HL-60/S4 treated with phorbol 12-myristate 13-acetate at 8.2 ng/mL for 4 days and 3 days (cell line): Measurements from ENCODE around the gene STK11IP.

ENCODE experiments used
- in situ Hi-C: fragments of 300-500 bp; cut with MboI; formaldehyde crosslinking; loops from 2 replicates; pipeline ENCODE4 v1.15.0; 2022; ENCODE audit warnings: low sequenced_read_pairs

STK11IP gene

GRCh38 chr2:219562049-219563020 lies 35.3 kb upstream of the STK11IP start:
- in situ Hi-C loops = no loop called here

DNA sequence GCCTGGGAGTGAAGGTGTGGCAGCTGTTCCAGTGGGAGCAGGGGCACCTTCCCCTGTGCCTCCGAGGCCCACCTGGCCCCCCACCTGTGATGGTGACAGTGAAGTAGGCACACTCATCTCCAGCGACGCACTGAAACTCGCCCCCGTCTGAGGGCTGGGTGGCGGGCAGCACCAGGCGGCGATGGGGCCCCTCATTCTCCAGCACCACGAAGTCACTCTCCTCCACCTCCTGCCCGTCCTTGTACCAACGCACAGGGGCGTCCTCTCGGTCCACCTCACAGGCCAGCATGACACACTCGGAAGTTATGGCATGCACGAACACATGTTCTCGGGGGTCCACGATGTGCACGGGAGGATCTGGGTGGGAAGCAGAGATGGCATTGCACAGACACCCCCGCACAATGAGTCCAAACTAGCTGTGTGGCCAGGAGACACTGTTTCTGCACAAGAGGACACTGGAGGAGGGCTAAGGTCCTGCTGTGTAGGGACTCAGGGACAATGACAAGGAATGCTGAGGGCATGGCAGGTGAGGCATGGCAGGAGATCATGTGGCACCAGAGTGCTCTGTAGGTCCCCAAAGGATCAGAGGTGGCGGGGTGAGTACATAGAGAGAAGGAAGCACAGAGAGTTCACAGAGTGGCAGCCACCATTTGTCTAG lies 34.3 kb upstream of the STK11IP start:
- in situ Hi-C loops = no loop called here

- in situ Hi-C loops = no loop called here
Observed at GRCh38 chr2:219565130-219566080, 32.3 kb upstream of the STK11IP start.

- in situ Hi-C loops = no loop called here
Observed at GRCh38 chr2:219566640-219567039, 31.0 kb upstream of the STK11IP start.

DNA sequence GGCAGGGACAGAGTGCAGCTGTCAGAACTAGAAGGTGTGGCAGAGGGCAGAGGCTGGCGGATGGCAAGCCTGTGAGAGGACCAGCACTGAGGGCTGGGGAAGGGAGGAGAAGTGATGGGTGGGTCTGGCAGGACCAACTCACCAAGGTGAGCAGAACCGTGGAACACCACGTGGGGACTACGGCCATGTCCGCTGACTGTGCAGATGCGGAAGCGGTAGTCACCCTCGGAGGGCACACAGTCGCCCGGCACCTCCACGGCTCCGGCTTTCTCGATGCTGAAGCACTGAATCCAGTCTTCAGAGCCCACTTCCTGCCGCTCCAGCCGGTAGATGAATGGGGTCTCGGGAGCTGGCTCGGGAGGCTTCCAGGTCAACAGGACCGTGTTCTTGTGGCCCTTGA lies 30.5 kb upstream of the STK11IP start:
- in situ Hi-C loops = no loop called here

DNA sequence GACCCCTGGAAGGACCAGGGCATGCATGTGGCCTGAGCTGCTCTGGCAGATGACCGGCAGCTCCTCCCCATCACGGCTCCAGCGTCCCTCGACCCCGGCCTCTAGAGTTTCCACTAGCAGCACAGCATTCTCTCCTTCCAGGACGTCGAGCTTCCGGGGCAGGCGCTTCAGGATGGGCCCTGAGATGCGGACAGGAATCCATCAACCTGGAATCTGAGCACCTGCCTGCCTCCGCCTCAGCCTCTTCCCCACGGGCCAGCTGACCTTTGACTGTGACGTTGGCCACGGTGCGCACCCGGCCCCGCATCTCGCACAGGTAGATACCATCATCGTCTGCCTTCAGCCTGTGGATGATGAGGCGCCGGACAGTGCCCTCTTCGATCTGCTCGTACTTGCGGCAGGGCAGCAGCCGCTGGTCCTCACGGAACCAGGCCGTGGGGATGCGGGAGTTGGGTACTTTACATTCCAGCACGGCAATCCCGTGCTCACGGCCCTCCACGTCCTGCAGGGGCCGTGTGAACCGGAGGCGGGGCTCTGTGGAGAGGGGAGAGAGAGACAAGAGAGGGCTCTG lies 29.8 kb upstream of the STK11IP start:
- in situ Hi-C loops = no loop called here

DNA sequence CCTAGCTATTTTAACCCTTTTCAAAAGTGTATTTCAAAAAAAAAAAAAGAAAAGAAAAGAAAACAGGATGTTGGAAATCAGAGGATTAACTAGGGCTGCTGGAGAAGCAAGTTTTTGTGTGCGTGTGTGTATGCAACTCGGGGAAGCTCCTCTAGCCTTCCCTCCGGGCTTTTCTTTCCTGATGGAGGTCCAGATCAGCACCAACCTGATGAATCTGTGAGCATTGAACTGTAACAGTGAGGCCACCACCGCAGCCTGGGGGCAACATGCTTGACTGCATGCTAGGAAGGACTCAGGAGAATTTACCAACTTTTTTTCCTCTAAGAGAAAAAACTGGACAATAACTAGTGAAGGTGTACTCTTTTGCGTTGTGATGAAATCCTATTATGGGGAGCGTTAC lies 28.6 kb upstream of the STK11IP start:
- in situ Hi-C loops = no loop called here

- in situ Hi-C loops = no loop called here
Observed at GRCh38 chr2:219569635-219570034, 28.0 kb upstream of the STK11IP start.

DNA sequence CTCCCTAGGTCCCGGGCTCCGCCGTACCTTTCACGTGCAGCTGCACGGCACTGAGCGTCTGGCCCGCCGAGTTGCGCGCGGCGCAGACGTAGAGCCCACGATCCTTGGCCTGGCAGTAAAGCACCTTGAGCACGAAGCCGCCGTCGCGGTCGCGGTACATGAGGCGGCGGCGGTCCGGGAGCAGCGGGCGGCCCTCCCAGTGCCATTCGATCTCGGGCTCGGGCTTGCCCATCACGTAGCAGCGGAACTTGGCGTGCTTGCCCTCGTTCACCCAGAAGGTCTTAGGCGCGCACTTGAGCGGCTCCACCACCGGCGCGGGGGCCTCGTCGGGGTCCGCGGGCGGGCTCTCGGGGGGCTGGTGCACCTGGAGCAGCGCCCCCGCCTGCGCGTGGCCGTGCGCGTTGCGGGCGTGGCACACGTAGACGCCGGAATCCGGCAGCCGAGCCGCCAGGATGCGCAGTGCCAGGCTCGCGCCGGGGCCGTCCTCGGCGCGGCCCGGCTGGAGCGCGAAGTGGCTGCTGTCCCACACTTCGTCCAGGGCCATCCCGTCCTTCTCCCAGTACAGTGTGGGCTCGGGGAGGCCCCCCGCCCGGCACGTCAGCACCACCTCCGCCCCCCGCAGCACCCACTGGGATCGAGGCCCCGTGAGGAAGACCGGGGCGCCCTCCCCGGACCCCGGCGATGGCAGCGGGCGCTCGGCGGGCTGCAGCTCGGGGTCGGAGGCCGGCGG lies 27.3 kb upstream of the STK11IP start:
- in situ Hi-C loops = no loop called here

- in situ Hi-C loops = no loop called here
Observed at GRCh38 chr2:219570924-219571310, 26.7 kb upstream of the STK11IP start.

DNA sequence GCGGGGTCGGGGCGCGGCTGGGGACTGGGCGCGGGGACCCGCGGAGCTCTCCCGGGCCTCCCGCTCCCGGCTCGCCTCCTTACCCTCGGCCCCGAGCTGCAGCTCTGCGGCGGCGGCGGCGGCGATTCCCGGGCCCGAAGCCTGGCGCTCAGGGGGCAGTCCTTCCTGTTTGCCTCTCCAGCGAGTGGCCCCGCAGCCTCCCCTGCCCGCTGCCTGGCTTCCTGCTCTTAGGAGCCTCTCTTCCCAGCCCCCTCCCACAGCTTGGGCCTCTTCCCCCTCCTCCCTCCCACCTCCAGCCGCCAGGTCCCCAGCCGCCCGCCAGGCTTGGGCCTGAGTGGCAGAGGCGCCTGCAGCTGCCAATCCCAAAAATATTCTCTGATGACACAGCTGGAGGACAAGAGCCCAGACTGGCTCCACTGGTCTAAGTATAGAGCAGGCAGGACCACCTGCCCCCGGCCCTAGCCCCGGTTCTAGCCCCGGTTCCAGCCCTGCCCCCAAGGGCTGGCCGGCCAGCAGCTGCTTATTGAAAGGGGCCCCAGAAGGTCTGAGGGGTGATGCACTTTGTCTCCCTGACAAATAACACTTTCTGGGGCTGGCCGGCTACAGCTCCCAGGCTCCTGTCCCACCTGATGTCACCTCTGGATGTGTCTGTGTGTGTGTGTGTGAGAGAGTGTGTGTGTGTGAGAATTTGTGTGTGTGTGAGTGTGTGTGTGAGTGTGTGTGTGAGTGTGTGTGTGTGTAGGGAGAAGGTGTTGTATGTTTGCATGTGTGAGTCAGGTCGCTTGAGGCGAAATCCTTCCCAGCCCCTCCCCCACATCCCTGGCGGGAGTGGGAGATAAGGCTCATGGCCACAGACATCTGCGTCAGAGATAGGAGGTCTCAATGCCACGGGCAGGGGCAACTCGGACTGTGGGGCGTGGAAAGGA lies 26.1 kb upstream of the STK11IP start, which contains the start of gene OBSL1:
Gene OBSL1 (minus strand): TSS at position 229 of the 926 bp plus-strand sequence. CDS start 307 bp downstream, outside the sequence.
- in situ Hi-C loops = no loop called here

GRCh38 chr2:219572237-219573001 lies 25.2 kb upstream of the STK11IP start, which contains the start of gene INHA:
TSS of gene INHA (plus strand) at chr2:219572310. CDS start at chr2:219572375, 65 bp downstream.
- in situ Hi-C loops = no loop called here

DNA sequence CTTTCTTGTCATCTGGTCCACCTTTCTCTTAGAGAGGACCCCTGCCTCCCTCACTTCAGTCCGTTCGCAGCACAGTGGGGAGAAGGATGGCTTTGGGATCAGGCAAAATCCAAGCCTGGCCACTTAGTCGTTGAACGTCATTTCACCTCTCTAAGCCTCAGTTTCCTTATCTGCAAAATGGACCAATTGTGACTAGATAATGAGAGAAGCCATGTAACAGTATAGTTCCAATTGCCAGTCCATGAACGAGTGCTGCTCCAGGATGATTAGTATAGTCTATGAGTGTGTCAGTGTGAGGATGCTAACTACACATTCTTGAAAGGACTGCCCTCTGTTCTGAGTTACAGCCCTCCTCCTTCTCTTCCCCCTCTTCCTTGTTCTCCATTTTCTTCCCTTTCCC lies 24.5 kb upstream of the STK11IP start:
- in situ Hi-C loops = no loop called here

DNA sequence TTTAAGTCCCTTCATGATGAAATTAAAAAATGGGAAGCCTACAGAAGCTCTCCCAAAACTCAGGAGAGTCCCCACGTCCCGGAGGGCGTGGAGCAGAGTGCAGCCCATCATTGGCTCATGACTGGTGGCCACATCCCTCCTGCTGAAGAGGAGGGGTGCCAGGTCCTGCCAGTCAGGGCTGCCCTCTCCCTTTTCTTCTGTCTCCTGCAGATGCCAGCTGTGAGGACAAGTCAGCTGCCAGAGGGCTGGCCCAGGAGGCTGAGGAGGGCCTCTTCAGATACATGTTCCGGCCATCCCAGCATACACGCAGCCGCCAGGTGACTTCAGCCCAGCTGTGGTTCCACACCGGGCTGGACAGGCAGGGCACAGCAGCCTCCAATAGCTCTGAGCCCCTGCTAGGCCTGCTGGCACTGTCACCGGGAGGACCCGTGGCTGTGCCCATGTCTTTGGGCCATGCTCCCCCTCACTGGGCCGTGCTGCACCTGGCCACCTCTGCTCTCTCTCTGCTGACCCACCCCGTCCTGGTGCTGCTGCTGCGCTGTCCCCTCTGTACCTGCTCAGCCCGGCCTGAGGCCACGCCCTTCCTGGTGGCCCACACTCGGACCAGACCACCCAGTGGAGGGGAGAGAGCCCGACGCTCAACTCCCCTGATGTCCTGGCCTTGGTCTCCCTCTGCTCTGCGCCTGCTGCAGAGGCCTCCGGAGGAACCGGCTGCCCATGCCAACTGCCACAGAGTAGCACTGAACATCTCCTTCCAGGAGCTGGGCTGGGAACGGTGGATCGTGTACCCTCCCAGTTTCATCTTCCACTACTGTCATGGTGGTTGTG lies 23.0 kb upstream of the STK11IP start:
- in situ Hi-C loops = no loop called here

- in situ Hi-C loops = no loop called here
Observed at GRCh38 chr2:219575566-219576504, 21.8 kb upstream of the STK11IP start.
